ENCODE data around the gene PRPF8. TPM values are rescaled to one million over a fixed set of nuclear protein-coding genes. Genes with fewer than 3 reads are reported as not detected.
"Not testable (repeated sequence)": the region's sequence is repeated elsewhere in the genome, so short reads cannot be mapped to it uniquely, and the experiment has no call there.

The PRPF8 gene
- total RNA-seq, 1 experiment from 2014 or later: 103 TPM

GRCh38 chr17:1709971-1710806 is 25.5 kb upstream of the PRPF8 start, which contains the start of gene TLCD2:
TLCD2 (minus strand) TSS chr17:1710377; CDS start chr17:1710242, 135 bp downstream.
- Histone ChIP-seq H3K27ac (ENCODE audit: low read length) (peak within 1 kb of the TSS; percentile 57), H3K27me3 (ENCODE audit: low read length) (no peaks in the 10 kb centered on the region), H2AFZ (ENCODE audit: low read length) (peak within 1 kb of the TSS; percentile 45; the same call in 1 of the 2 replicates), H3K4me2 (ENCODE audit: low read length) (peak within 1 kb of the TSS; percentile 93), H3K4me3 (ENCODE audit: low read length) (peak within 1 kb of the TSS; percentile 70), H3K9me2 (replicated peaks; ENCODE audit: low read length) (no peaks in the 10 kb centered on the region), H3K79me2 (ENCODE audit: low read length) (peaks cover 38% of the 10 kb centered on the region), H3F3A (ENCODE audit: low read length, unreplicated experiment) (peaks cover 13% of the 10 kb centered on the region), H3K9me3 (ENCODE audit: low read length) (no peaks in the 10 kb centered on the region), H3K9ac (ENCODE audit: low read length) (peak within 1 kb of the TSS; percentile 63), H3K36me3 (ENCODE audit: low read depth, low read length) (peaks cover 21% of the 10 kb centered on the region), H4K20me1 (ENCODE audit: low read length) (peaks cover 35% of the 10 kb centered on the region), H3K4me1 (ENCODE audit: insufficient read depth, low read length) (peaks cover 33% of the 10 kb centered on the region)
- intact Hi-C loops (cut with micrococcal nuclease): loop anchor here (2.0 kb wide), 1 partner anchor 25 kb away; the partner anchor contains the start of gene PRPF8
- ATAC-seq (peak; percentile 61), DNase-seq (peak; percentile 62)
- no peak for TF ChIP-seq CTCF (conservative IDR thresholded peaks at IDR 0.05; ENCODE audit: low read depth, low read length)
- no peak for TF ChIP-seq EZH2 (IDR thresholded peaks at IDR 0.05; ENCODE audit: low read length, unreplicated experiment)
- TF ChIP-seq EZH2phosphoT487 (IDR thresholded peaks at IDR 0.05; ENCODE audit: borderline replicate concordance, low read length): no peak
- ChIA-PET CTCF (no interaction called here), POLR2A (ENCODE audit: unreplicated experiment) (interaction anchor here (0.5 to 0.6 kb wide), 2 partner anchors 10 to 12 kb away, joined by 3 to 7 read pairs; no protein-coding TSS in a partner anchor)
- no TSS peak for BruUV-seq (replicated peaks)

DNA sequence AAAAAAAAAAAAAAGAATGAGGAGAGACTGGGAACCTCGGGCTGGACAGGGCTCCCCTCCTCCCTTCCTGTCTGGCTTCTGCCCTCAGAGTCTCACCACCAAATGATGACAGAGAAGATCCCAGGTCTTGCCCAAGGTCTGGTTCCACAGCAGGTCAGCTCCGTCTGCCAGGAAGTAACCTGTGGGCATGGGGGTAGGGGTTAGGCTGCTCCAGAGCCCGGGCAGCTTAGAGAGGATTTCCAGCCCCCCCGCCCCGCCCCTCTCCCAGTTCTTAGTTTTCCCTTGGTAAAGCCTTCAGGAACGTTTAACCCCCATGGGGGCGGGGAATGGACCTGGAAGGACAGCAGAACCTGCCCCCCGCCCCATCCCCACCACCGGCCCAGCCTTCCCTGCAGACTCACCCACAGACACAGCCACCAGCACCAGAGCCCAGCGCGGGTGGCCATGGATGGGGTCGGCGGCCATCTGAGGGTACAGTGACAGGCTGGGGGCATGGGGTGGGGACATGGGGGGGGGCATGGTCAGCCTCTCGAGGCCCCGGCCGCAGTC is 24.8 kb upstream of the PRPF8 start:
- ChIA-PET POLR2A (ENCODE audit: unreplicated experiment) (no interaction called here), CTCF (no interaction called here)
- ATAC-seq (no peak), DNase-seq (no peak)
- BruUV-seq (replicated peaks): no TSS peak
- H3K9ac ChIP-seq (ENCODE audit: low read length): no peak overlapping the region
- H3K4me2 ChIP-seq (ENCODE audit: low read length): peak overlapping the region; percentile 93
- no peak overlapping the region for H2AFZ ChIP-seq (ENCODE audit: low read length)
- H3K27ac ChIP-seq (ENCODE audit: low read length): no peak overlapping the region
- no peaks in the 10 kb centered on the region for H3K9me2 ChIP-seq (replicated peaks; ENCODE audit: low read length)
- intact Hi-C loops (cut with micrococcal nuclease): no loop called here
- H3K4me1 ChIP-seq (ENCODE audit: insufficient read depth, low read length): peaks cover 33% of the 10 kb centered on the region
- TF ChIP-seq CTCF (conservative IDR thresholded peaks at IDR 0.05; ENCODE audit: low read depth, low read length) (no peak), EZH2 (IDR thresholded peaks at IDR 0.05; ENCODE audit: low read length, unreplicated experiment) (no peak), EZH2phosphoT487 (IDR thresholded peaks at IDR 0.05; ENCODE audit: borderline replicate concordance, low read length) (no peak)
- no peaks in the 10 kb centered on the region for H3K27me3 ChIP-seq (ENCODE audit: low read length)
- no peak overlapping the region for H3K4me3 ChIP-seq (ENCODE audit: low read length)
- H3K79me2 ChIP-seq (ENCODE audit: low read length): peaks cover 31% of the 10 kb centered on the region
- H3K9me3 ChIP-seq (ENCODE audit: low read length): no peaks in the 10 kb centered on the region
- peaks cover 21% of the 10 kb centered on the region for H3K36me3 ChIP-seq (ENCODE audit: low read depth, low read length)
- H3F3A ChIP-seq (ENCODE audit: low read length, unreplicated experiment): peaks cover 13% of the 10 kb centered on the region
- H4K20me1 ChIP-seq (ENCODE audit: low read length): peaks cover 31% of the 10 kb centered on the region

GRCh38 chr17:1708791-1709346 is 24.2 kb upstream of the PRPF8 start:
- intact Hi-C loops (cut with micrococcal nuclease); H3K9me3 ChIP-seq (ENCODE audit: low read length); BruUV-seq (replicated peaks); DNase-seq; H3K27me3 ChIP-seq (ENCODE audit: low read length); POLR2A ChIA-PET (ENCODE audit: unreplicated experiment); H3K27ac ChIP-seq (ENCODE audit: low read length); H3K9me2 ChIP-seq (replicated peaks; ENCODE audit: low read length); H3K4me3 ChIP-seq (ENCODE audit: low read length); H3K9ac ChIP-seq (ENCODE audit: low read length); H3K4me2 ChIP-seq (ENCODE audit: low read length); H2AFZ ChIP-seq (ENCODE audit: low read length); ATAC-seq: not testable (repeated sequence)
- CTCF ChIA-PET: interaction anchor here (0.6 kb wide), 1 partner anchor 142 kb away, joined by 3 read pairs; no protein-coding TSS in a partner anchor
- Histone ChIP-seq H3K4me1 (ENCODE audit: insufficient read depth, low read length) (peaks cover 28% of the 10 kb centered on the region), H3F3A (ENCODE audit: low read length, unreplicated experiment) (peaks cover 13% of the 10 kb centered on the region), H3K36me3 (ENCODE audit: low read depth, low read length) (peaks cover 21% of the 10 kb centered on the region), H3K79me2 (ENCODE audit: low read length) (peaks cover 24% of the 10 kb centered on the region), H4K20me1 (ENCODE audit: low read length) (peaks cover 25% of the 10 kb centered on the region)

Measured in PC-3 (cell line).